Activated CD4-positive, CD25-positive, alpha-beta regulatory T cell (primary cell): ENCODE measurements around the gene CRYBG1.
"Not testable (repeated sequence)": the region's sequence is repeated elsewhere in the genome, so short reads cannot be mapped to it uniquely, and the experiment has no call there.

Source experiments
- DNase-seq, 4 experiments: peaks; one replicate each; lab custom pipeline; 2025; lab: John Stamatoyannopoulos, UW

CRYBG1 gene

DNA sequence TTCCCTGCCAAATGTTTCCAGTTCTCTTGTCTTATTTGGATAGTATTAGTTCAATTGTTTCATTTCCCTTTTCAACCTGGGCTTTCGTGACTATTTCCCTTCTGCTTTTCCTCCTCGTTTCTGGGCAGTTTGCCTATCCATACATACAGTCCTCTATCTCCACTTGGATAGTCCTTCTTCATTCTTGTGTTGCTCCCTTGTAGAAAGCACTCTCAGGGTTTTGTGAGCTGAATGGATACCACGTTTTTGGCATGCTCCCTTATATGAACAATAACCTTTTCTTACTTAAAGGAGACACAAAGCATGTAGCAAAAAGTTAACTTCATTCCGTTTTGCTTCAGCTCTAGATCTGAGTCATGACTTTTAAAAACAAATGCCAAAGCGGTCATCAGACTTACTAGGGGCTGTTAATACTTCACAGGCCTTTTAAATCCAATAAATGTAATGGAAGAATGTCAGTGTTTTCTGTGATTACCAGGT, 16.6 kb downstream of the CRYBG1 start:
- DNase-seq: no peak

DNA sequence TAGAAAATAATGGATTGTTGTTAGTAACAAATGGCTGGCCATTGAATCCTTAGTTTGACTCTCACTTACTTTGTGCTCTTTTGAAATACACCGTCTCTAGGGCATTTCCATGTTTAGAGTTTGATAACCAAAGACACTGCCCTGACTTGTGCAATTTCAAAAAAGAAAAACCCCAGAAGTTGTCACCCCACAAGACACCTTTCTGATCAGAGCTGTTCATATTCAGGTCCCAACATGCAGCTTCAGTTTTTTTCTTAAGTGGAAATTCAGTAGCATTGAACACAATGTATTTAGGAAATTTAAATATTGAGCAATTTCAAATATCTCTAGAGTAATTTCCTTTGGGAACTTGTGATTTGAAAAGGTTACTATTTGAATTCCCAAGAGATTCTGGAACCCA, 19.4 kb downstream of the CRYBG1 start:
- no peak for DNase-seq

DNA sequence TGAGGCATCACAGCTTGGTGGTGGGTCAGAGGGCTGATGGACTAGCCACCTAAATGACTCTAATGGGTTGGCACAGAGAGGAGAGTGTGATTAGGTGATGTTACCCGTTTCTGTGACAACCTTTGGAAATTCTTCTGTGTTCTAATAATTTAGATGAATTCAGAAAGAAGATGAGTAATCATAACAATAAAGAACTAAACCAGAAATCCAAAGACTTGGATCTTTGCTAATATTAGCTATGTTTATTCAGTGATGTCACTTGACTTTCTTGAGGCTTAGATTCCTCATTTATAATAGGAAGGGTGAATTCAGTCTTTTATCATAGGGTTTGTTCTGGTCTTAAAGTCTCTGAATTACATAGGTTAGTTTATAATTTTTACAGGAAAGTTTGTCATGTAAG, 19.9 kb downstream of the CRYBG1 start:
- DNase-seq: no peak

DNA sequence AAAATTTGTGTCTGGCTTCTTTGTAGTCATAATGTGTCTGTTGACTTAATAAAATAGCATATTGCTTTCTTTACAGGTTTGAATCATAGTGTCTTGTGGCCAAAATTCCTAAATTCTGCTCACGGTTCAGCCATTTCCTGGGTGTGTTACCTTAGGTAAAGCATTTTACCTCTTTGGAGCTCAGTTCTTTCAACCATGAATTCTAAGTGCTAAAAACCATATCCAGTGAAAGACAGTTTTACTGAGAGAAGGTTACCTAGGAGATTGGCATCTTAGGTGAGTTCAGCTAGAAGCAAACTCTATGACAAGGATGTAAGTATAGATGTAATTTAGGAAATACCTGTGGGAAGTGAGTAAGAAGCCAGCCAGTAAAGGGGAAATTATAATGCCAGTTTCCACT, 20.7 kb downstream of the CRYBG1 start:
- DNase-seq: no peak

DNA sequence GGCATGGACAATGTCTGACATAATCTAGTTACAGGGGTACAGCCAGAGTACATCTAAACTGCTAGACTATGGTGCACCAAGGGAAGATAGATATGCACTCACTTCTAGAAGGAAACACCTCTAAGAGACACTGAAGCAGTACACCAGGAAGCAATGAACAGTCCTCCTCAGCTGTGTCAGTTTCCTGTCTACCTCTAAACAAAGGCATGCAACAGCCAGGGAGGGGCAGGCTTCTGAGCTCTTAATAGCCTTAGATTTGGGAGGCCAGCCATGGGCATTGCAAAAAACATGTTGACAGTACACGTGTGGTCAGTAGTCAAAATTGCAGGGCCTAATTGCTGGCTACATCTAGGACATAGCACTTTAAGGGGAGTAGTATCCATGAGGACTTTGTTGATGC, 21.4 kb downstream of the CRYBG1 start:
- no peak for DNase-seq

DNA sequence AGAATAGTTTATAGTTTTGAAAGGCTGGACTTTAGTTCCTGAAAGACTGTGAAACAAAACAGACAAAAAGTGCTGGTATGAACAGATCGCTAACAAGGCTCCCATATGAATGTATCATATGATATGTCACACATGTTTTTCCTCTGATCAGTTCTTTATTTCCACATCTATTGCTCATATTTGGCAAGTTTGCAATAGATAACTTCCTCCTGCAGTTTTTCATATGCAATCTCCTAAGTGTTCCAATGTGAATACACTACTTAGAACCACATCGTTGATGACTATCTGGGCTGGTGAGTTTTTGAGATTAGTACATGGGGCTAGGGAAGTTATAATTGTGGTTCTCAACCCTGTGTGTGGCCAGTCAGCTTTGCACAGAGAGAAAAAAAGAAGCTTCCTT, 23.1 kb downstream of the CRYBG1 start:
- no peak for DNase-seq

DNA sequence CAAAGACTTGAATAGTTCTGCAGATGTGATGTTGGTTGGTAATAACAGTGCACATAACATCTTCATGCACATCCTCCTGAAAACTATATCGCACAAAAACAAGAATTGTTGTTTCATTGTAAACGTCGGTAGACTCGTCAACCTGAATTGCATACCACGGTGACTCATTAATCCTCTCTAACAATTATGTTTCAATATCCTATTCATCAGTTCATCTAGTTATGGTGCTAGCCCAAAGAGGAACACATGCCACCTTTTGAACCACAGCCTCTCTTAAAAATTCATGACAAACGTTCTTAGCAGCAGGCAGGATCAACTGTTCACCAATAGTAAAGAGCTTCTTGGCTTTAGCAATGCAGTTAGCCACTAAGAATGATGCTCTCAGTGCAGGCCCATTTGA, 25.0 kb downstream of the CRYBG1 start:
- DNase-seq: no peak

DNA sequence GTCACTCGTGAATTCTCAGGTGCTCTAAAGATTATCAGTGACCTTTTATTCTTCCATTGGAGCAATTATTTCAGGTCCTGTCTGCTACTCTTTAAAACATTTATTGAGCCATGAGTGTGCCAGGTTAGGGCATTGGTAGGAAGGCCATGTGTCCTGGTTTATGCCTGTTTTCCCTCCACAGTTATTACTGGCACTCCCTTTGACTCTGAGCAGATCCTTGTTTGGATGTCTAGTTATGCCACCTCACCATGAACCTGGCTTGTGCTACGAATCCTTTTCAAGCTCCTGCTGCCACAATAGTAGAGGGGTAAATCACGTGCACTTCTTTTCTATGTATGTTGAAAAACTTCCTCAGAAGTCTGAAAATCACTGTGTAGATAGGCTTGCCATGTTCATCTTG, 27.4 kb downstream of the CRYBG1 start:
- no peak for DNase-seq

DNA sequence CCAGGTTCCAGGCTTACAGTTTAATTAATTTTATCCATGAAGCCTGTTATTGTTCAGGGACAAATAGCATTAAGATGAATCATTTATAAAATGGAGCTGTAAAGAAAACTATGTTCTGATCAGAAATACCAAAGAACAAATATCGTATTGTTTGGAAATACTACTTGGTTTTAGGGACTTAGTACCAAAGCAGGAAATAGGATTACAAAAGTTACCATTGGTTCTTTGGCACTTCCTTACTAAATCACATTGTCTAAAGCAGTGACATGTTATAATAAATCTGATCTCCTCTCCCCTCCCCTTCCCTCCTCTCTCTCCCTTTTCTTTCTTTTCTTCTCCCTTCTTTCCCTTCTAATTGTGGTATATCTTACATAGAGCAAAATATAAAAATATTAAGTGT, 29.6 kb downstream of the CRYBG1 start:
- no peak for DNase-seq

DNA sequence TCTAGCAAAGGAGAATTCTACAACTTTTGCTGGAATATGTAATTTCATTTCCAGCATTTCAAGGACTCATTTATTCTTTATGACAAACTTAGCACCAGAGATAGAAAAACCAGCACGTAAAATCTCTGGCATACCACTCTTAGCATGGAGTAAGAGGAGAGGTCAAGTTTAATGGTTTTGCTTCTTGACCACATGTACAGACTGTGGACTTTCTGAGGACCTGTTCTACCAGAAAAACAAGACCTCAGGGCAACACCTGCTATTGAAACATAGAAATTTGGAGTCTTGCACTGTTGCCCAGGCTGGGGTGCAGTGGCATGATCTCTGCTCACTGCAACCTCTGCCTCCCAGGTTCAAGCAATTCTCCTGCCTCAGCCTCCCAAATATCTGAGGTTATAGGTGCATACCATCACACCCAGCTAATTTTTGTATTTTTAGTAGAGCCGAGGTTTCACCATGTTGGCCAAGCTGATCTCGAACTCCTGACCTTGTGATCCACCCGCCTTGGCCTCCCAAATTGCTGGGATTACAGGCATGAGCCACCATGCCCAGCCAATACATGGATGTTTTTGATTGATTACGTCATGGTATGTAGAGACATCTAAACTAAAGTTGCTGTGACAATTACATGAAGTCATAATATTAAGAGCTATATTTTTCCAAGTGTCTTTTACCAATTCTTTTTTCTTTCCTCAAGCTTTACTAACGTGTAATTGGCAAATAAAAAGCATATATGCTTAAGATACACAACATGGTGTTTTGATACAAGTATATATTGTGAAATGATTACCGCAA, 36.1 kb downstream of the CRYBG1 start:
- no peak for DNase-seq

DNA sequence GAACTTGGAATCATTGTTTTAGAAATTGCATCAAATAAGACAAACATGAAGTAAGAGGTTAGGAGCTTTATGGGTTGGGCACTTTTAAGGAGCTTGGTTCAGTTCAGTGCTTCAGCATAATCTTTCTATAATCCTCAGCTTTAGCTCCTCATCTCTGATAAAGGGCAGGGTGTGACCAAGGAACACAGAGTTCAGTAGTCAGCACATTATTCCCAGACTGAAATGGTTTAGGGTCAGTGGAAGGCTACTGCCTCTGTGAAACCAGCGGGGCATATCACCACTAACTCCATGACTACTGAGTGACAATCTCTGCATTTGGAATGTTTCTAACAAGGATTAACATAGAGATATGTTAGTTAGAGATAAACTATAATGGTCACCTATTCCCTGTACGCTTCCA, 36.9 kb downstream of the CRYBG1 start:
- DNase-seq: no peak

DNA sequence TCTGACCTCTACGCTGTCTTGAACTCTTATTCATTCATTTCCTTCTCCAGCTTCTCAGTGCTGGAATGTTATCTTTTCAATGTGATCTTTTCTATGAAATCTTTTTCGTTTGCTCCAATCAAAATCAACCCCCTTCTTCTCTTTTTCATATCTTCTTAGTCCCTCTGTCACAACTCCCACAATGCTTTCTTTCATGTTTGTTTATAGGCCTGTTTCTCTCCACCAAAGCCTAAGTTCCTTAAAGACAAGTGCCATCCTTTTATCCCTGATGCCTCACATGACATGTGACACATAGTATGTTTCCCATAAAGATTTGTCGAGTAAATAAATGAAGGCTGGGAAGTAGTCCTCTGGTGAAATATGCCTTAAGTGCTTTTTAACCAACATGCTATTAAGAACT, 38.1 kb downstream of the CRYBG1 start:
- no peak for DNase-seq

DNA sequence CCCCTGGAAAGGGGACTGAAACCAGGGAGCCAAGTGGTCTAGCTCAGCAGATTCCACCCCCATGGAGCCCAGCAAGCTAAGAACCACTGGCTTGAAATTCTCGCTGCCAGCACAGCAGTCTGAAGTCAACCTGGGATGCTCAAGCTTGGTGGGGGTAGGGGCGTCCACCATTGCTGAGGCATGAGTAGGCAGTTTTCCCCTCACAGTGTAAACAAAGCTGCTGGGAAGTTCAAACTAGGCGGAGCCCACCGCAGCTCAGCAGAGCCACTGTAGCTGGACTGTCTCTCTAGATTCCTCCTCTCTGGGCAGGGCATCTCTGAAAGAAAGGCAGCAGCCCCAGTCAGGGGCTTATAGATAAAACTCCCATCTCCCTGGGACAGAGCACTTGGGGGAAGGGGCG, 44.5 kb downstream of the CRYBG1 start:
- not testable (repeated sequence) for DNase-seq

DNA sequence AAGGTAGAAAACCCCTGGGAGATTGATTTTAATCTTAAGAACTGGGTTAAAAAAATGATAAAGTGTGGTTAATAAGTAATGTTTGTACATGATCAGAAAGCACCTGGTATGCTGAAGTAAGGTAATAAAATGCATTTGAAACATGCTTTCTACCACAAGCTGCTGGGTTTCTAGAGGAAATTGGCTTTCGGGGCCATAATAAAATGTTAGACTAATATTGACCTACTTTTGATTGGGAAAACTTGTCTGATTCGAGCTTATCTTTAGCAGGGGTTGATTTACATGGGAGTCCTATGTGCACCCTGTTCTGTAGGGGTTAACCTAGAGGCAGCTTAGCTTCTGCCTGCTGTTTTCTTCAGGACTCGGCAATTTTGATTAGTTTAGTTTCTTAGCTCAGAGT, 50.5 kb downstream of the CRYBG1 start:
- no peak for DNase-seq

DNA sequence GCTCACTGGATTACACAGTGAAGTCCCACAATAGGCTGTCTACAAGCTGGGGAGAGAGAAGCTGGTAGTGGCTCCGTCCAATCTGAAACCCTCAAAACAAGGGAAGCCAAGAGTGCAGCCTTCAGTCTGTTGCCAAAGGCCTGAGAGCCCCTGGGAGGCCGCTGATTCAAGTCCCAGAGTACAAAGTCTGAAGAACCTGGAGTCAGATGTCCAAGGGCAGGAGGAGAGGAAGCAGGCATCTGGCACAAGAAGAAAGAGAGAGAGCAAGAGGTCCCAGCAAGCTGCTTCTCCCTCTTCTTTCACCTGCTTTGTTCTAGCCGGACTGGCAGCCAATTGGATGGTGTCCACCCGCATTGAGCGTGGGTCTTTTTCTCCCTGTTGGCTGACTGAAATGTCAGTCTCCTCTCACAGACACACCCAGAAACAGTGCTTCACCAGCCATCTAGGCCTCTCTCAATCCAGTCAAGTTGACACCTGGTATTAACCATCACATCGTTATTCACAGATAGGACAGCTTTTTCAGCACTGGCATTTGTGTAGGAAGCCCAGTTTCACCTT, 51.2 kb downstream of the CRYBG1 start:
- DNase-seq: no peak

DNA sequence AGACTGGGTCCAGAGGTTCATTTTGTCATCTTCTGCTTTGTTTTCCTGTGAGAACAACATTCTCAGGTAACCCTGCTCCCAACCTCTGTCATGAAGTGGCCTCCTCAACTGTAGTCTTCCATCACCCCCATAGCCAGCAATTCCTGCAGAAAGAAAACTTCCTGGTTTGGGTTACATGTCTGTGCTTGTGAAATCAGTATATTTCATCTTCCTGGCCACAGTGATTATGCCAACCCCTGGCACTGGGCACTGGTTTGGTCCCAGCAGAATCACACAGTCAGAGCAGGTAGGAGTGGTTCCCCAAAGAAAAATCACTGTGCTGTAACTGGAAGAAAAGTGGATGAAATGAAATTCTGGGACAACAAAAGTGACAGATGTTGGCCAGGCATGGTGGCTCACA, 52.5 kb downstream of the CRYBG1 start:
- no peak for DNase-seq

DNA sequence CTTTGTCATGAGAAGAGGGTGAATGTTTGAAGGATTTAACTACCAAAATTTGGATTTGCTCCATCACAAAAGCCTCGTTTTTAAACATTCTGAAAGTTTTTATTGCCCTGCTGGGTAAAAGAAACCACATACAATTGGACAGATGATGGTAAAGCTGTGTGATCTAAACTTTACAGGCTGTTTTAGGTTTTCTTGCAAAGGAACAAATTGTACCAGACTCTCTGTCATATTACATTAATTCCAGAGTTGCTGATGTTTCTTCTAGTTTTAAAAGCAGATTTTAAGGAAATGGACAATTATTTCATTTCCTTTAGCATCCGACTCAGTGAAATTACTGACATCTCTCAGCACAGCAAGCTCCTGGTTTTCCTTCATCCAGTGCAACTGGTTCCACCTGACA, 53.2 kb downstream of the CRYBG1 start:
- no peak for DNase-seq

DNA sequence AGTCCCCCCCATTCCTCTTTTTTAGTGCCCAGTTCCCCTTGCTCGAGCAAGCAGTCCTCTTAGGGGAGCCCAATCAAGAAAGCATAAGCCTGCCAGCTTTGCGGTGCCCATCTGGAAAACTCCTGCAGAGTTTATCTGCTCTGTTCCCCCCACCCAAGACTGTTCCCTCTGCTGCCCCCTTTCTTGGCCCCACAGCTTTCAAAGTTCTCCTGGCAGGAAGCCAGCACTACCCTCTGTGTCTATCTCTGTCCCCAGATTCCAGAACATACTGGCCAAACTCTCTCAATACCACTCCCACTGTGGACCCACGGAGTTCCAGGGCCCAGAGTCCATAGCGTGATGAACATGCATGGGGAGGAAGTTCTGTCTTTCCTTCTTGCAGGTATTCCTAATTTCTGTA, 55.4 kb downstream of the CRYBG1 start:
- no peak for DNase-seq

DNA sequence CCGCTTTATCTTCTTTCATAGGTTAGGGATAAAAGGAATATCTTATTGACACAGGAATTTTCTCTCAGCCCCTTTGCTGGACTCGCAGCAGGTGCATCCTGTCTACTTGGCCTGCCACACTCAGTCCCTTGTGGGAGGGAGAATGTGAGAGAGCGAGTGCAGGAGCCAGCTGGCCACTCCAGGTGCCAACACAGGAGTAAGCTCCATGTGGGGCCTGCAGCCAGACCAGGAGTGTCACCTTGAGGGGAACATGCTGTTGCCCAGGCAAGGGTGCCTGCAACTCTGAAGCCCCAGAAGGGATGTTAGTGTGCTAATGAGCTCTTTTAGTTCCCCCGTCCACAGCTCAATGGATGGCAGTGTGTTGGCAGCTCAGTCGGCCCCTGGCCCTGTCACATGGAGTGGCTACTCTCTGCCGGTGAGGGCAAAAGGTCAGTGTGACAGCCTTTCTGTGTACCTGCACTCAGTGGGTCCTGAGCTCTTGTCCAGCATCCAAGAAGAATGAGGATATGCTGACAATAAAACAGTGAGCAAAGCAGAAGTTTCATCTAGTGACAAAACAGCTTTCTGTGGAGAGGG, 57.1 kb downstream of the CRYBG1 start:
- DNase-seq: no peak

DNA sequence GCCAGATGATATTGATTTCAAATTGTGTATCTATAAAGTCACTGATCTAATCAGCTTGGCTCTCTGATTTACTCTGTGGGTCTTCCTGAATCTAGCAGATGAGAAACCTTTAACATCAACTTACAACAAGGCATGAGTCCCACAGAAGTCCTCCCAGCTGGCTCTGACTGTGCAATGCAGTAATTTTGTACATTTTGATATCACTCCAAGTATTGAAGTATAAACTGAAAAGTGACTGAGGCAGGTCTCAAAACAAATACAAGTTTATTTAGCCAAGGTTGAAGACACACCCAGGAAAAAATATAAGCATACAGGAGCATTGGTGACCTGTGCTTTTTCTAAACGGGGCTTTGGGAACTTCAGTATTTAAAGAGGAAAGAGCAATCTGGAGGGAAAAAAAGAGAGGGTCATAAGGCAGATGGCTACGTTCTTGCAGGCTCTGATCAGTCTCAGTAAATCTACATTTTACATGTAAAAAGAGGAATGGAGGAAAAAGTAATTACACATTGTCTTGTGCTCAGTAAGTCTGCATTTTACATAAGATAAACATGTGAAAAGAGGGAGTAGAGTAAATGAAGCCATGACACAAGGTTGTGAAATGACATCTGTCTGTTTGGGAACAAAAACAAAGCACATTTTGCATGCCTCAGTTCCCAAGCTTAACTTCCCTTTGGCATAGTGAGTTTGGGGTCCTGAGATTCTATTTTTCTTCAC, 59.5 kb downstream of the CRYBG1 start:
- no peak for DNase-seq

DNA sequence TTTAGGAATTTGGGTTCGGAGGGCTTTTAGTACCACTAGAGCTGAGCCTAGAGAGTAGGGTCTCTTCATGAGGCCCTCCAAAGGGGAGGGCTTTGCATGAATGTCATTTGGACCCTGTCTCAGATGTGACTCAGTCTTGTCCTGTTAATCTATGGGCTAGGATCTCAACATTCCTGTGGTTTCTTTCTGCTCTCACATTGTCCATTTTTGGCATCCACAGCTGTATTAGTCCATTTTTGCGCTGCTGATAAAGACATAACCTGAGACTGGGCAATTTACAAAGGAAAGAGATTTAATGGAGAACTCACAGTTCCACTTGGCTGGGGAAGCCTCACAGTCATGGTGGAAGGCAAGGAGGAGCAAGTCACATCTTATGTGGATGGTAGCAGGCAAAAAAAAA, 61.0 kb downstream of the CRYBG1 start:
- DNase-seq: no peak

DNA sequence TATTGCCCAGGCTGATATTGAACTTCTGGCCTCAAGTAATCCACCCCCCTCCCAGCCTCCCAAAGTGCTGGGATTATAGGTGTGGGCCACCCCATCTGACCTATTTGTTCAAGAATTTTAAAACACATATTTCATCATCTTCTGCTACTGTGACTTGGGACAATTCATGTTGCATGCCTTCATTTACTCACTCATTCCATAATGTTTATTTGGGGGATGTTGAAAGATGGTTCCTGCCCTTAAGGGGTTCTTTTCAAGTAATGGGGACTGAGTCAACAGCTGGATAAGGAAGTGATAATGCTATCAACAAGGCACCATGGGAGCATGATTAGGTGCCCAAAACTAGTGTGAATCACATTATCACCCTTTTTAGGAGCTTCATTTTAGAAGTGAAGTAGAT, 62.0 kb downstream of the CRYBG1 start:
- DNase-seq: no peak

DNA sequence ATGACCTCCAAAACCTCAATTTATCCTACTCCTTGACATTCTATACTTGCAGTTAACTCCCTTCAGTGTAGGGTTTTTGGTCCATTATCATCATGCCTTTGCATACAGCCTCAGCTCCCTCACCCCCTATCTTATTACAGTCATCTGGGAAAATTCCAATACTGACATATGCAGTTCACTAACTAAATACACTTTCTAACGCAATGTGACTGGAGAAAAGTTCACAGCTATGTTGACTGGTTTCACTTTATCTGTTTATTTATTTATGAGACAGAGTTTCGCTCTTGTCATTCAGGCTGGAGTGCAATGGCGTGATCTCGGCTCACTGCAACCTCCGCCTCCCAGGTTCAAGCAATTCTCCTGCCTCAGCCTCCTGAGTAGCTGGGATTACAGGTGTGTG, 64.9 kb downstream of the CRYBG1 start:
- DNase-seq: no peak
